DLD1 (cell line): Measurements from ENCODE around the gene EAPP.
"Not testable (repeated sequence)": the region's sequence is repeated elsewhere in the genome, so short reads cannot be mapped to it uniquely, and the experiment has no call there.

ENCODE experiments used
- in situ Hi-C: cut with HindIII; loops from 2 replicates; pipeline ENCODE4 v1.10.0; 2017; ENCODE audit warnings: low sequenced_read_pairs

Gene EAPP

GRCh38 chr14:34538871-34539406 lies 562 bp downstream of the EAPP start:
- in situ Hi-C loops: no loop called here

GRCh38 chr14:34538096-34538495 lies 1.4 kb downstream of the EAPP start:
- in situ Hi-C loops: not testable (repeated sequence)

- in situ Hi-C loops: no loop called here
Observed at GRCh38 chr14:34537677-34538009, 1.9 kb downstream of the EAPP start.

DNA sequence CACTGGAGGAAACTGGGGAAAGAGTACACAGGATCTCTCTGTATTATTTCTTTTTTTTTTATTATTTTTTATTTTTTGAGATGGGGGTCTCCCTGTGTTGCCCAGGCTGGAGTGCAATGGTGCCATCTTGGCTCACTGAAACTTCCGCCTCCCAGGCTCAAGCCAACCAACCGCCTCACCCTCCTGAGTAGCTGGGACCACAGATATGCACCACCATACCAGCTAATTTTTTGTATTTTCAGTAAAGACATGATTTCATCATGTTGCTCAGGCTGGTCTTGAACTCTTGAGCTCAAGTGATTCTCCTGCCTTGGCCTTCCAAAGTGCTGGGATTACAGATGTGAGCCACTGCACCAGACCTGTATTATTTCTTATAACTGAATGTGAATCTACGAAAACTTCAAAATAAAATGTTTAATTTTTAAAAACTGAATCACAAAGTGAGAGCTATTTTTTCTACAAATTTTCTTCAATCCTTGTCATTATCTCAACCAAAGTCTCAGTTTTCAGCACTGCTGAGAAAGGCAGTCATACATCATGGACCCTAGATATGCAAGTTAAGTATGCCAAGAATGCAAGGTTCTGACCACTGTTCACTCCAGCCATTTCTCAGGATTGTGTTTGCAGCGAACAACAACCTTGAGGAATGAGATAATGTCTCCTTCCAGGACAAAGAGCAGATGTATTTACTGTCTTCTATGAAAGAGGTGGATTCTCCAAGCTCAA lies 2.4 kb downstream of the EAPP start:
- in situ Hi-C loops: no loop called here

DNA sequence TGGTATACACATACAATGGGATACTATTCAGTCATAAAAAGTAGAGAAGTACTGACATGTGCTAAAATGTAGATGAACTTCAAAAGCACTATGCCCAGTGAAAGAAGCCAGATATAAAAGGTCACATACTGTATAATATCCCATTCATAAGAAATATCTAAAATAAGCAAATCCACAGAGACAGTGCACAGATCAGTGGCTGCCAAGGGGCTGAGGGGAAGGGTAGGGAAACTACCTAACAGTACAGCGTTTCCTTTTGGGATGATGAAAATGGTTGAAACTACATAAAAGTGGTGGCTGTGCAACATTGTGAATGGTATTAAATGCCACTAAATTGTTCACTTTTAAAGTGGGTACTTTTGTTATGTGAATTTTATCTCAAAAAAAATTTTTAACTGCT lies 11.9 kb downstream of the EAPP start:
- in situ Hi-C loops: no loop called here

DNA sequence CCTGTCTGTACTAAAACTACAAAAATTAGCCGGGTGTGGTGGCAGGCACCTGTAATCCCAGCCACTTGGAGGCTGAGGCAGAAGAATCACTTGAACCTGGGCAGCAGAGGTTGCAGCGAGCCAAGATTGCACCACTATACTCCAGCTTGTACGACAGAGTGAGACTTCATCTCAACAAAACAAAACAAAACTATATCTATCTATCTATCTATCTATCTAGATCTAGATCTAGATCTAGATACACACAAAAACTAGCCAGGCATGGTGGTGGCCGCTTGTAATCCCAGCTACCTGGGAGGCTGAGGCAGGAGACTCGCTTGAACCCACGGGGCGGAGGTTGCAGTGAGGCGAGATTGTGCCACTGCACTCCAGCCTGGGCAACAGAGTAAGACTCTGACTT lies 15.3 kb downstream of the EAPP start:
- in situ Hi-C loops: not testable (repeated sequence)

DNA sequence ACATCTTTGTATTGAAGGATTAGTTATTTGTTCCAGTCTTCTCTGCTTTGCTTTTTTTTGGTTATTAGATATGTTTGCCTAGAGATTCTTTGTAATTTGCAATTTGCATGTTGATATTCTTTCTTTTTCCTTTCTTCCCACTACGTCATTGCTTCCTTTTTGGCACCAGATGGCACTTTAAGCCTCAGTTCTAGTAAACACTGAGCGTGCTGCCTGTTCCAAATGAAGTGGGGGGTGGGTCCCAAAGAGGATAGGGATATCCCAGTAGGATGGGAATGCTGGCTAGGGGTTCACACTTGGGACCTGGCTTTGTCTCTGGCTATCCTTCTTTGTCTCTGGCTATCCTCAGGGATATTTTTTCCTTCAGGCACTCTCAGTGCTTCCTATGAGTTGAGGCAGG lies 17.0 kb downstream of the EAPP start:
- in situ Hi-C loops: no loop called here

DNA sequence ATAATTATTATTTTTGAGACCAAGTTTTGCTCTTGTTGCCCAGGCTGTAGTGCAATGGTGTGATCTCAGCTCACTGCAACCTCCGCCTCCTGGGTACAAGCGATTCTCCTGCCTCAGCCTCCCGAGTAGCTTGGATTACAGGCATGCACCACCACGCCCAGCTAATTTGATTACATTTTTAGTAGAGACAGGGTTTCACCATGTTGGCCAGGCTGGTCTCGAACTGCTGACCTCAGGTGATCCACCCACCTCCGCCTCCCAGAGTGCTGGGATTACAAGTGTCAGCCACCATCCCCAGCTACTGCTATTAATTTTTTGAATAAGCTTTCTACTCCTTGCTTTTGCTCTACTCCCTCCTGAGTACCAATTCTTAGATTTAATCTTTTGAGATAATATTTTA lies 18.4 kb downstream of the EAPP start:
- in situ Hi-C loops: not testable (repeated sequence)

GRCh38 chr14:34520304-34520970 lies 19.1 kb downstream of the EAPP start:
- in situ Hi-C loops: not testable (repeated sequence)

- in situ Hi-C loops: no loop called here
Observed at GRCh38 chr14:34507884-34508283, 31.6 kb downstream of the EAPP start.

DNA sequence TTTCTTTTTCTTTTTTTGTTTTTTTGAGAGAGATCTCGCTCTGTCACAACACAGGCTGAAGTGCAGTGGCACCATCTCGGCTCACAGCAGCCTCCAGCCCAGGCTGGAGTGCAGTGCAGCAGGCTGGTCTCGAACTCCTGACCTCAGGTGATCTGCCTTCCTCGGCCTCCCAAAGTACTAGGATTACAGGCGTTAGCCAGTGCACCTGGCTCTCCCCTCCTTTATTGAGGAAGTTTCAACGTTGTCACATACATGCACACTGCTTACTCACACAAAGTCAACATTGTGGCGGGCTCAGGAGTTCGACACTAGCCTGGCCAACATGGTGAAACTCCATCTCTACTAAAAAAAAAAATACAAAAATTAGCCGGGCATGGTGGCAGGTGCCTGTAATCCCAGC lies 32.0 kb downstream of the EAPP start:
- in situ Hi-C loops: no loop called here

DNA sequence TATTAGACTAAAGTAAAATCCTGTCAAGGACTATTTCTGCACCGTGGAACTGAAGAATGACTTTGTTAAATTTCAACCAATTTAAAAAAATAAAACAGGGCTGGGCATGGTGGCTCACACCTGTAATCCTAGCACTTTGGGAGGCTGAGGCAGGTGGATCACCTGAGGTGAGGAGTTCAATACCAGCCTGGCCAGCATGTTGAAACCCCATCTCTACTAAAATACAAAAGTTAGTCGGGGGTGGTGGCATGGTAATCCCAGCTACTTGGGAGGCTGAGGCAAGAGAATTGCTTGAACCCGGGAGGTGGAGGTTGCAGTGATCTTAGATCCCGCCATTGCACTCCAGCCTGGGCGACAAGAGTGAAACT lies 34.4 kb downstream of the EAPP start:
- in situ Hi-C loops: not testable (repeated sequence)

- in situ Hi-C loops: not testable (repeated sequence)
Observed at GRCh38 chr14:34504027-34504426, 35.5 kb downstream of the EAPP start.

- in situ Hi-C loops: no loop called here
Observed at GRCh38 chr14:34502545-34503225, 36.8 kb downstream of the EAPP start.

GRCh38 chr14:34502001-34502400 lies 37.5 kb downstream of the EAPP start:
- in situ Hi-C loops: no loop called here

- in situ Hi-C loops: no loop called here
Observed at GRCh38 chr14:34501004-34501580, 38.4 kb downstream of the EAPP start.

DNA sequence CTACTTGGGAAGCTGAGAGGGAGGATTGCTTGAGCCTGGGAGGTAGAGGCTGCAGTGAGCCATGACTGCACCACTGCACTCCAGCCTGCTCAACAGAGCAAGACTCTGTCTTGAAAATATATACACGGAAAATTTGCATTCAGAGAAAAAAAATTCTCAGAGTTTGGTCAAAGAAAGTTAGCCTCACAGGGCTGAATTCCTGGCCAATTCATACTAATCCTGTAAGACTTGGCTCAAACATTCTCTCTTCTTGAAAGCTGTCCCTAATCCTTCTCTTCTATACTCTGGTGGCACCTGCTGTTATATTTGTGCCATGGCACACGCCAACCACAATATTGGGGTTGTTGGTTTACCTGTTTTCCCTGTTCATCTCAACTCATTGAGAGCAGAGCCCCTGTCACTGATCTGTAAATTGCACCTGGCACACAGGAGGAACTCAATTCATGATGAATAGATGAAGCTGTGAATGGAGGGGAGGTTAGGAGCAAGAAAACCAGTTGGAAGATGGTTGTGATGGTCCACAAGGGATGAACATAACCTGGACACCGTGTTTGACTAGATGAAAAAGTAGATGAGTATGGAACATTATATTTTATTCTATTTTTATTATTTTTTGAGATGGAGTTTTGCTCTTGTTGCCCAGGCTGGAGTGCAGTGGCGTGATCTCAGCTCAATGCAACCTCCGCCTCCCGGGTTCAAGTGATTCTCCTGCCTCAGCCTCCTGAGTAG lies 40.7 kb downstream of the EAPP start:
- in situ Hi-C loops: no loop called here

GRCh38 chr14:34496679-34497513 lies 42.6 kb downstream of the EAPP start:
- in situ Hi-C loops: no loop called here

DNA sequence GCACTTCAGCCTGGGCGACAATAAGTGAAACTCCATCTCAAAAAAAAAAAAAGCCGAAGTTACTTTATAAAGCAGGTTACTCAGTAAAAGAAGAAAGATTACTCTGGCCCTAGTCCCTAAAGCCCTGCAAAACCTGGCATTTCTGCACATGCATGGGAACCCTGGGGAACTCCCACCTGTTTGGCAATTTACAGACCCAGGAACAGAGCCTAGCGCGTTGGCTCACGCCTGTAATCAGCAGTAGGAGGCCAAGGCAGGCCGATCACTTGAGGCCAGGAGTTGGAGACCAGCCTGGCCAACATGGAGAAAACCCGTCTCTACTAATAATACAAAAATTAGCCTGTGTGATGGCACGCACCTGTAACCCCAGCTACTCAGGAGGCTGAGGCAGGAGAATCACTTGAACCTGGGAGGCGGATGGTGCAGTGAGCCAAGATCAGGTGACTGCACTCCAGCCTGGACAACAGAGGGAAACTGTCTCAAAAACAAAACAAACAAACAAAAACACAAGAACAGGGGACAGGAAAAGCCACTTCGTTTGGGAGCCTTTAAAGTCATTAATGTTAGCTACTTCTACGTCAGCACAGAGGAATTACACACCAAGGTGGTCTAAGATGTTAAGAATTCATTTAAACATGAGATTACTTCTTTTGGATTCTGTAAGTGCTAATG lies 43.4 kb downstream of the EAPP start:
- in situ Hi-C loops: no loop called here

DNA sequence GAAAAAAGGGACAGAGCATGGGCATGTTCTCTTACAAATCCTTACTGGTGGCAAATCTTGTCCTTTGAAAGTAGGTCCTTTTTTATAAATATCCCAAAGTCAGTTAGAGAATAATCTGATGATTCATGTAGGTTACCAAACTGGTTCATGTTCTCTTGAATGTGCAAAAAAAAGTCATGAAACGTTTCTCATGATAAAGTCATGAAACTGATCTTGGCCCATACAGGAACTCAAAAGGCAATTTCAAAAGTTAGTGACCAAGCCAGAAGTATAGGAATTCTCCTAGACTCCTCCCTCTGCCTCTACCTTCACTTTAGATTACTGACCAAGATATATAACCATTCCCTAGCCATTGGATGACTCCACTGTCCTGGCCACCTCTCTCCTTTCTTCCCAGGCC lies 50.2 kb downstream of the EAPP start:
- in situ Hi-C loops: no loop called here
